ENCODE results near the gene PRKCZ.

PRKCZ gene

DNA sequence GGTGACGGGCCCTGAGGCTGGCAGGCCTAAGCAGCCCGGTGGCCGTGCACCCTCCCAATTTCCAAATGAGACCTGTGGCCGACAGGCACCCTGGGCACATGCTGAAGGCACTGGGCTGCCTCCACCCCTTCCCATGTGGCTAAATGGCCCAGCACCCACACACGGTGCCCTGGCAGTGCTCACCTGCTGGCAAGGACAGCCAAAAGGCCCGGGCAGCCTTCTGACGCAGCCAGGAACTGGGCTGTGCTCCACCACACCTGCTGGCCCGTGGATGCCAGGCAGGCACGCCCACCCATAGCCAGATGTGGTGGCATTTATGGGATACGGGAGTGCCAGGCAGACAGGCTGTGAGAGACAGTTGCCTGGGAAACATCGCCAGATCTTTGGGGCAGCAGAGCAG is 148.4 kb downstream of the PRKCZ start:
- Histone ChIP-seq H3K79me2 (ENCODE audit: control insufficient read depth, insufficient read depth, low read length, poor library complexity) (peaks cover 3% of the 10 kb centered on the region), H3K36me3 (ENCODE audit: control insufficient read depth in 1 of 2, insufficient read depth in 2 of 2, low read length in 2 of 2) (no peaks in the 10 kb centered on the region), H3K4ac (ENCODE audit: low read depth, low read length) (no peak overlapping the region), H2BK5ac (ENCODE audit: low read depth, low read length, poor library complexity) (no peak overlapping the region), H2AFZ (ENCODE audit: insufficient read depth, low read length, poor library complexity) (no peak overlapping the region), H3K4me3 (ENCODE audit: low read depth, low read length) (no peak overlapping the region), H3K79me1 (ENCODE audit: low read length) (peaks cover 15% of the 10 kb centered on the region), H4K12ac (ENCODE audit: low read depth, low read length) (no peak overlapping the region), H2AK5ac (ENCODE audit: low read length) (peak overlapping the region; percentile 25), H3K9ac (ENCODE audit: low read length) (no peak overlapping the region), H3K23ac (ENCODE audit: low read length) (no peak overlapping the region), H3K18ac (ENCODE audit: low read length) (no peak overlapping the region), H2BK12ac (ENCODE audit: low read length) (no peak overlapping the region), H3K27me3 (ENCODE audit: insufficient read depth, low read length) (no peaks in the 10 kb centered on the region), H3K9me3 (ENCODE audit: insufficient read depth, low read depth, low read length) (no peaks in the 10 kb centered on the region), H4K8ac (ENCODE audit: low read depth, low read length) (no peak overlapping the region), H3K27ac (ENCODE audit: low read depth, low read length) (no peak overlapping the region), H3K4me1 (ENCODE audit: control insufficient read depth in 1 of 2, insufficient read depth in 2 of 2, low read length in 2 of 2) (peaks cover 6 to 10% of the 10 kb centered on the region in 2 experiments), H2BK120ac (ENCODE audit: insufficient read depth, low read length, poor library complexity) (no peak overlapping the region), H3K4me2 (ENCODE audit: low read length) (no peak overlapping the region), H3K14ac (ENCODE audit: low read length) (no peak overlapping the region), H4K91ac (ENCODE audit: low read depth, low read length) (no peak overlapping the region)
- WGBS (ENCODE audit: extremely low coverage, insufficient coverage, insufficient read length) = no CpG with 5 or more reads among the region's 11 CpGs
- no peak for DNase-seq

DNA sequence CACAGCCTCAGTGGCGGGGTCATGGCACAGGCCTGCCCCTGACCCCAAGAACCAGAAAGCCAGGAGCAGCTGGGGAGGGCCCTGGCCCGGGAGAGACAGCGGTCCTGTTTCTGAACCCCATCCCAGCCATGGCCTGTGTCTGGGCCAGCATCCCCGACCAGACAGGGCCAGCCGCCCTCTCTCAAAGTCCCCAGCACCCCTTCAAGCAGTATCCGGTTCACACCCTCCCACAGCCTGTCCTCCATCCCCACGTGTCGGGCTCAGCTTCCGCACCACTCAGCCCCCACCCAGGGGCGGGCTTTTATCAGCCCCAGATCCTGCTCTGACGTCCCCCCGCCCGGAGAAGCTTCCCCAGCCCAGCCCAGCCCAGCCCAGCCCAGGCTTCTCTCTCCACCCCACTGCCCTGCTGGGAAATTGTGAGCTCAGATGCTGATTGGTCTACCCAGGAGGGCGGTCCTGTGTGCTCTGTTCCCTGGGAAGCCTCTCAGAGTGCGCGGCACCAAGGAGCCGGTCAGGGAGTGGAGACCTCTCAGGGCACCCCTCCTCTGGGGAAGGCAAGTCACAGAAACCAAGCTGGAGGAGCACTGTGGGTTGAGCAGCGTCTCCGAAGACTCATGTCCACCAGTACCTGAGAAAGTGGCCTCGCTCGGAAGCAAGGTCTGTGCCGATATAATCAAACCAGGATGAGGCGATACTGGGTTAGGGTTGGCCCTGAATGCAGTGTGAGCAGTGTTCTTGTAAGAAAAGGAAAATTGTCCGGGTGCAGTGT is 149.0 kb downstream of the PRKCZ start:
- Histone ChIP-seq H3K27ac (ENCODE audit: low read depth, low read length) (no peak overlapping the region), H3K4me1 (ENCODE audit: control insufficient read depth in 1 of 2, insufficient read depth in 2 of 2, low read length in 2 of 2) (peaks cover 7 to 8% of the 10 kb centered on the region in 2 experiments), H3K4me2 (ENCODE audit: low read length) (peak overlapping the region; percentile 56), H3K79me1 (ENCODE audit: low read length) (peaks cover 11% of the 10 kb centered on the region), H3K9ac (ENCODE audit: low read length) (no peak overlapping the region), H3K79me2 (ENCODE audit: control insufficient read depth, insufficient read depth, low read length, poor library complexity) (no peaks in the 10 kb centered on the region), H3K14ac (ENCODE audit: low read length) (peak overlapping the region; percentile 32), H3K23ac (ENCODE audit: low read length) (no peak overlapping the region), H4K12ac (ENCODE audit: low read depth, low read length) (no peak overlapping the region), H3K36me3 (ENCODE audit: control insufficient read depth in 1 of 2, insufficient read depth in 2 of 2, low read length in 2 of 2) (no peaks in the 10 kb centered on the region), H3K4ac (ENCODE audit: low read depth, low read length) (peak overlapping the region; percentile 3), H2BK120ac (ENCODE audit: insufficient read depth, low read length, poor library complexity) (peak overlapping the region; percentile 5), H3K27me3 (ENCODE audit: insufficient read depth, low read length) (no peaks in the 10 kb centered on the region), H3K9me3 (ENCODE audit: insufficient read depth, low read depth, low read length) (peaks cover 2% of the 10 kb centered on the region), H2BK5ac (ENCODE audit: low read depth, low read length, poor library complexity) (no peak overlapping the region), H2AK5ac (ENCODE audit: low read length) (no peak overlapping the region), H2AFZ (ENCODE audit: insufficient read depth, low read length, poor library complexity) (peak overlapping the region; percentile 56), H4K91ac (ENCODE audit: low read depth, low read length) (peak overlapping the region; percentile 4), H4K8ac (ENCODE audit: low read depth, low read length) (peak overlapping the region; percentile 52), H3K18ac (ENCODE audit: low read length) (peak overlapping the region; percentile 18), H3K4me3 (ENCODE audit: low read depth, low read length) (no peak overlapping the region), H2BK12ac (ENCODE audit: low read length) (peak overlapping the region; percentile 35)
- peak; percentile 67 to 78 for DNase-seq
- WGBS (ENCODE audit: extremely low coverage, insufficient coverage, insufficient read length) = no CpG with 5 or more reads among the region's 24 CpGs

DNA sequence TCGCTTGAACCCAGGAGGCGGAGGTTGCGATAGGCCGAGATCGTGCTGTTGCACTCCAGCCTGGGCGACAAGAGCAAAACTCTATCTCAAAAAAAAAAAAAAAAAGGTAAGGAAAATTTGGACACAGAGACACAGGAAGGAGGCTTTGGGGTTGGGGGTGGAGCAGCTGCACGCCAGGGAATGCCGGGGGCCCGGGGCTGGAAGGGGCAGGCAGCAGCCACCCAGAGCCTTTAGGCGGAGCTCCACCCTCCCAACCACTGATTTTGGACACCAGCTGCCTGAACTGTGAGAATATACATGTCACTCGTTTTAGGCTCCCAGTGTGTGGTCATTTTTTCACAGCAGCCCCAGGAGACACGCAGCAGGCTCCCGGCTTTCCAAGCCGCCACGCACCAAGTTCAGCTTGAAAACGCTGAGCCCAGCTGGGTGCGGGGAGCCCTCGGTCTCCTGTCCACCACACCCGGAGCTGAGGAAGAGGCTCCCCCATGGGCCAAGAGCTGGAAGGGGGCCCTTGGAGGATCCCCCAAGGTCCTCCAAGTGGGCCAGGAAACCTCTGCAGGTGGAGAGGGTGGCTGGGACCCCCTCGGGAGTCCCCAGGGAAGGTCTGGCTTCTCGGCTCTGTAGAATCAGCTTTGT is 150.2 kb downstream of the PRKCZ start:
- no peak overlapping the region for H3K14ac ChIP-seq (ENCODE audit: low read length)
- H3K4me3 ChIP-seq (ENCODE audit: low read depth, low read length) = no peak overlapping the region

DNA sequence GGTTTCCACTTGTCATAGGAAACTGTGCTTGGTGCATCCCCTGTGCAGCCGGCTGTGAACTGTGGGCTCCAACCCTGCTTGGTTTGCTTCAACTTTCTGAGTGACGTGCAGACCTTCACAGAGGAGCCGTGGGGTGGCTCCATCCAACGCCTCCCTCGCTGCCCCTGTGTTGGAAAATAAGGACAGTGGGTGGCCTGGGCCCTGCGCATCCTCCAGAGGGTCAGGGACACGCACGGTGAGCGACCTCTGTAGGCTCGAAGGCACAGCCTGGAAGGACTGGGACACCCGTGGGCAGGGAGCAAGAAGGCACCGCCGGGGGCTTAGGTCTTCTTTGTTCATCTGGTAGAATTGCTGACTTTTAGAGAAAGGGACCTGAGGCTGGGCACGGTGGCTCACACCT is 150.9 kb downstream of the PRKCZ start:
- no peak overlapping the region for H4K12ac ChIP-seq (ENCODE audit: low read depth, low read length)
- H3K18ac ChIP-seq (ENCODE audit: low read length) = no peak overlapping the region
- no peak overlapping the region for H2BK120ac ChIP-seq (ENCODE audit: insufficient read depth, low read length, poor library complexity)
- H4K8ac ChIP-seq (ENCODE audit: low read depth, low read length) = no peak overlapping the region
- H2AFZ ChIP-seq (ENCODE audit: insufficient read depth, low read length, poor library complexity) = no peak overlapping the region
- no peak overlapping the region for H3K27ac ChIP-seq (ENCODE audit: low read depth, low read length)
- H3K4ac ChIP-seq (ENCODE audit: low read depth, low read length) = no peak overlapping the region
- DNase-seq = no peak
- H2BK12ac ChIP-seq (ENCODE audit: low read length) = no peak overlapping the region
- peaks cover 6% of the 10 kb centered on the region for H3K79me2 ChIP-seq (ENCODE audit: control insufficient read depth, insufficient read depth, low read length, poor library complexity)
- no CpG with 5 or more reads among the region's 14 CpGs for WGBS (ENCODE audit: extremely low coverage, insufficient coverage, insufficient read length)
- H3K4me1 ChIP-seq (ENCODE audit: control insufficient read depth in 1 of 2, insufficient read depth in 2 of 2, low read length in 2 of 2) = peaks cover 13 to 15% of the 10 kb centered on the region in 2 experiments
- no peak overlapping the region for H3K23ac ChIP-seq (ENCODE audit: low read length)
- H4K91ac ChIP-seq (ENCODE audit: low read depth, low read length) = no peak overlapping the region
- H3K4me2 ChIP-seq (ENCODE audit: low read length) = no peak overlapping the region
- no peak overlapping the region for H3K9ac ChIP-seq (ENCODE audit: low read length)
- no peak overlapping the region for H2BK5ac ChIP-seq (ENCODE audit: low read depth, low read length, poor library complexity)
- no peak overlapping the region for H3K14ac ChIP-seq (ENCODE audit: low read length)
- no peak overlapping the region for H2AK5ac ChIP-seq (ENCODE audit: low read length)
- H3K27me3 ChIP-seq (ENCODE audit: insufficient read depth, low read length) = no peaks in the 10 kb centered on the region
- no peak overlapping the region for H3K4me3 ChIP-seq (ENCODE audit: low read depth, low read length)
- no peaks in the 10 kb centered on the region for H3K36me3 ChIP-seq (ENCODE audit: control insufficient read depth in 1 of 2, insufficient read depth in 2 of 2, low read length in 2 of 2)
- H3K79me1 ChIP-seq (ENCODE audit: low read length) = peaks cover 10% of the 10 kb centered on the region
- H3K9me3 ChIP-seq (ENCODE audit: insufficient read depth, low read depth, low read length) = peaks cover 2% of the 10 kb centered on the region

More for the DNA sequence above, 150.2 kb downstream of the PRKCZ start:
- H2AFZ ChIP-seq (ENCODE audit: insufficient read depth, low read length, poor library complexity) = no peak overlapping the region
- H2AK5ac ChIP-seq (ENCODE audit: low read length) = no peak overlapping the region
- H4K8ac ChIP-seq (ENCODE audit: low read depth, low read length) = no peak overlapping the region
- no peak overlapping the region for H2BK5ac ChIP-seq (ENCODE audit: low read depth, low read length, poor library complexity)
- peaks cover 4% of the 10 kb centered on the region for H3K79me2 ChIP-seq (ENCODE audit: control insufficient read depth, insufficient read depth, low read length, poor library complexity)
- H3K23ac ChIP-seq (ENCODE audit: low read length) = no peak overlapping the region
- H3K4ac ChIP-seq (ENCODE audit: low read depth, low read length) = no peak overlapping the region
- no peak overlapping the region for H3K27ac ChIP-seq (ENCODE audit: low read depth, low read length)
- H4K12ac ChIP-seq (ENCODE audit: low read depth, low read length) = no peak overlapping the region
- no peak overlapping the region for H3K9ac ChIP-seq (ENCODE audit: low read length)
- H3K18ac ChIP-seq (ENCODE audit: low read length) = no peak overlapping the region
- no peaks in the 10 kb centered on the region for H3K27me3 ChIP-seq (ENCODE audit: insufficient read depth, low read length)
- H3K9me3 ChIP-seq (ENCODE audit: insufficient read depth, low read depth, low read length) = peaks cover 2% of the 10 kb centered on the region
- peaks cover 9% of the 10 kb centered on the region for H3K79me1 ChIP-seq (ENCODE audit: low read length)
- no peak for DNase-seq
- no peak overlapping the region for H2BK120ac ChIP-seq (ENCODE audit: insufficient read depth, low read length, poor library complexity)
- H3K4me2 ChIP-seq (ENCODE audit: low read length) = no peak overlapping the region
- H4K91ac ChIP-seq (ENCODE audit: low read depth, low read length) = no peak overlapping the region
- no CpG with 5 or more reads among the region's 21 CpGs for WGBS (ENCODE audit: extremely low coverage, insufficient coverage, insufficient read length)
- H2BK12ac ChIP-seq (ENCODE audit: low read length) = no peak overlapping the region
- no peaks in the 10 kb centered on the region for H3K36me3 ChIP-seq (ENCODE audit: control insufficient read depth in 1 of 2, insufficient read depth in 2 of 2, low read length in 2 of 2)
- H3K4me1 ChIP-seq (ENCODE audit: control insufficient read depth in 1 of 2, insufficient read depth in 2 of 2, low read length in 2 of 2) = peaks cover 8 to 10% of the 10 kb centered on the region in 2 experiments
